Stimulated activated CD4-positive, alpha-beta T cell treated with anti-CD3 and anti-CD28 coated beads, Interleukin-15, amount 100 ng/mL, for 48 hours (primary cell): ENCODE data around the gene PACRG.

ENCODE experiments used
- DNase-seq, 2 donors: peaks; one replicate each; pipeline ENCODE4 v3.0.0-alpha.2; 2020; ENCODE audit warnings: low read depth in 2 of 2

PACRG gene

DNA sequence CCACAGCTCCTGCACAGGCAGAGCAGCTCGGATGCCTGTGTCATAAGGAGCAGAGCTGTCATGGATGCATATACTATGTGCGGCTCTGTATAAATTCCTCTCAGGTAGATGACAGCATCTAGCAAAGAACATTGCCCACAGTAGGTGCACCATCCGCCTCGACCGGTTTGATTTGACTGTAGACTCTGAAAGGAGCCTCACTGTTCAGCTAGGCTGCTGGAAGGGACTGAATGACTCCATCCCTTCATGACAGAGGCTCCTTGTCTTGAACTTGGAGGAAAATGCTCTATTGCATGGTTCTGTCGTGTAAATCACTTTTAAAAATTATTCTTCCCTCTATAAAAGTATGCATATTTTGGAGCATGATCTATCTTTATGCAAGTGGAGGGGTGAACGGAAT lies 557.9 kb downstream of the PACRG start:
- no peak for DNase-seq

DNA sequence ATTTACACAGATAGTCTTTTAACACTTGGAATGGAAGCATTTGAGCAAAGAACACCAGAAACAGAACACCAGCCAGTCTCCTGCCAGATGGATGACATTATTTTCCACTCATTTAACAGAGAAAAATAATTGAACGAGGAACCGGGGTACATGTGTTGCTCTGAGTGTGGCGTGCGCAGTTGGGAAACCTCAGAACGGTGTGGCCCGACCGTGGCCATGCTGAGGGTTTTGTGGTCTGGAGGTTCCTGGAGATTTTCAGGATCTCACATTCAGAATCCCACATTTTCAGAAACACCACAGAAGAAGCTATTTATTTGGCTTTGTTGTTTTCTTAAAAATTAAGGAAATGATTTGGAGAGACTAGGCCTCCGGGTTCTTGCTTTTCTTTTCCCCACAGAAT lies 559.9 kb downstream of the PACRG start:
- no peak for DNase-seq

DNA sequence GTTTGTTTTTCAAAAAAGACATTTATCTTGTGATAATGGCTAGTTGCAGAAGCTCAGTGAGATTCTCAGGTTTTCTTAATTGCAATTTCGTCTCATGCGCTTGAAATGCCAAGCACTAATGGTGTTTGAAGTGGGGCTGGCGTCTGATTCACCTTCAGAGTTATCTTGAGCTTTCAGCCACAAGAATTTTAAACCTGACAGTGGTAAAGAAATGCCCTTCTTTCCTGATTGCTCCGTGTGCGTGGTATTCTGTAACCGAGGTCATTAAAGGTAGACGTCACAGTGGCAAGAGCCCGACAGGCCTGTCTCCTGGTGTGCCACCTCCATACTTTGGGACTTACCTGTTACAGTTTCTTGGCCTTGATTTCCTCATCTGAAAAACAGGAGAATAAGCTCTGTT lies 560.3 kb downstream of the PACRG start:
- no peak for DNase-seq

DNA sequence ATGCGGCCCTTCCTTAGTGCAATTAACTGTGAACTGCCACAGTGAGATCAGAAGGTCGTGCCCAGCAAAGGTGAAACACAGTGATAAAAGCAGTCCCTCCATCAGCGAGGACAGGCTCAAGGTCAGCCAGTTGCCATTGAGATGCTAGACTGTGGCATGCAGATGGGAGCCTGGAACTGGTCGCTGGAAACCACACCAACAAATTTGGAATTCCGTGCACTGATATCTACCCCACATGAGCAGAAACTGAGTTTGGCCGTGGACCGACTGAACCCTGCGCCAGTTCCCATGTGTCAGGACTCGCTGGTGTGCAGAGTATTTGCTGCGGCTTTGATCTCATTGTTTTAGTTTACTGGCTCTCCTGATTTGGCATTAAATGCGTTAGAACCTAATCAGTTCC lies 561.1 kb downstream of the PACRG start:
- no peak for DNase-seq

DNA sequence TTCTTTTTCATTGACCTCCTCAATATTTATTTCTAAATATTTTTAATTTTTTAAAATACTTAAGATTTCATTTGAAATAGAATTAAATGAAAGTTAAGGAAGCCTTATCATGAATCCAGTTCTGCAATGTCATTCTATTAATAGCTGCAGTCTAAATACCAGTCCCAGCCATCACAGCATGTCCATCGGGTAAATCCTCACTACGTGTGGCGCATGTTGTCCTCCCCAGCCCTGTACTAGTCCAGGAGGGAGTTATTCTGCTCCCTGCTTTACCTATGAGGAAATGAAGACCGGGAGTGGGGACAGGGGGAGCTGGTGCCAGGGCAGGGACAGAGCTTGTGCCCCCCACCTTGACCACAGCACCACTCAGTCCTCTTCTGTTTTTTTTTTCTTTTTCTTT lies 561.7 kb downstream of the PACRG start:
- DNase-seq, result no peak

DNA sequence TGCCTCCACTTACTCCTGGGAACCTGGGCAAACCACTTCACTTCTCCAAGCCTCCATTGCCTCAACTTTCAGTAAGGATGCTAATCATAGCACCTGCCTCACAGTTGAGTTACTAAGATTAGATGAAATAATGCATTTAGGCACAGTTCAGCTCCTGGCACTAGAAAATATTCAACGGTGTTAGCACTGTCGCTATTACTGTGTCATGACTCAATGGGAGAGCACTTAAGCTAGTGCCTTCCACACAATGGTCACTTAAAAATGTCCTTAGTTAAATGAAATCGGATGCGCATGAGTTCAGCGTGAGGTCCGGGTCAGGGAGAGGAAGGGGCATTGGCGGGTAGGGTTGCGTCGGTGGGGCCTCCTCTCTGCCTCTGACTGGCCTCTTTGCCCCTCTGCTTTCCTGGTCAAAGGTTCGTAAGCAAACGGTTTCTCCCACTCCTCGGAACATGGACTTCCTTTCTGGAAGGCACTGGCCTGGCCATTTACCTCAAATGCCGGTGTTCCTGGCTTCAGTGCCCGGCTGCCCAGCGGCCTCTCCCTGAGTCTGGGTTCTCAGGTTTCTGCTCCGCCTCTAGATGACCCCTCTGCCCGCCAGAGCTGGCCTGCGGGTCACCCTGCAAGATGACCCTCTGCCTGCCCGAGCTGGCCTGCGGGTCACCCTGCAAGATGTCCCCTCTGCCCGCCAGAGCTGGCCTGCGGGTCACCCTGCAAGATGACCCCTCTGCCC lies 562.9 kb downstream of the PACRG start:
- DNase-seq, result no peak

DNA sequence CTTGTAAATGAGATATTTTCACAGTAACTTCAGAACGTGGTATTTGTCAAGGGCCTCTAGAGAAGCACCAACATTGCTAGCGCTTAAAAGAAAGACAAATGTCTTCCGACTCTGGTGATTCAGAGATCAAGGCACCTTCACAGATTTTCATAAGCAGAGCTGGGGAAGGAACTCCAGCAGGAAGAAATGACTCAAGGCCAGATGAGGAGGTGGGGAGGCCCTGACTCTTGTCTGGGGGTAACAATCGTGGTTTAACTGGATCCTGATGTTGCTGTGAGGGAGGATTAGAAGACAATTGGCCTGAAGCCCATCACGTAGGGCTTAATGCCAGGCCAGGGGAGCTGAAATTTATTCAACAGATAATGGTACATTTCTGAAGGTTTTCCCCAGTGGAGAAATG lies 563.8 kb downstream of the PACRG start:
- DNase-seq, result no peak

DNA sequence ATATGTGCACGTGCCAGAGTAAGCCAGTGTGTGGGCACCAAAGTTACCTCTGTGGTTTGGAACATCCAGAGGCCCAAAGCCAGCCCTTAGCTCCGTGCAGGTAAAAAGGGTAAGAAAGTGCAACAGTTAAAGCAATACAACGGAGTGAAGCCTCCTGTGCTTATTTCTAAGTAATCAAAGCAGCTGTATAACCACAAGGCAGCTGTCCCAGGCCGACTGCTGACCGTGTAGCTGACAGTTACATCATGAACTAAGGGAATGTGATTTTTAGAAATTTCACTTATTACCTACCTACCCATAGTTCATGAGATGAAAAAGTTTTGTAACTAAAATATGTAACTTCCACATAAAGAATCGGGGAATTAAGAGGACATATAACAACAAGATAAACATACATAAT lies 565.5 kb downstream of the PACRG start:
- no peak for DNase-seq

DNA sequence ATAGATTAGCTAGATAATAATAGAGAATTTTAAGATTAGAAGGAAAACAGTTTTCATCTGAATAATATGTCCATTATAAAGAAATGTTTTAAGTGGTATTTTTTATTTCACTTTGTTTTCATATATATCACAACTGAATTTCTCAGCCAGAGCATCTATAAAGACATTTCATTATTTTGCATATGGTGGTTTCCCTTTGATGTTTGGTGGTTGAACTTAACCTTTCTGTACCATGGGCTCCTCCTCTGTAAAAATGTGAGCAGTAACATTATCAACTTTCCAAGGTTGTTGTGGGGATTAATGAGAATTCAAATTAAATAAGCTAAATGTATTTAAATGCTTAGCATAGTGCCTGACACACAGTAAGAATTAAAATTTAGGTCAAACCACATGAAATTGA lies 567.0 kb downstream of the PACRG start:
- no peak for DNase-seq

DNA sequence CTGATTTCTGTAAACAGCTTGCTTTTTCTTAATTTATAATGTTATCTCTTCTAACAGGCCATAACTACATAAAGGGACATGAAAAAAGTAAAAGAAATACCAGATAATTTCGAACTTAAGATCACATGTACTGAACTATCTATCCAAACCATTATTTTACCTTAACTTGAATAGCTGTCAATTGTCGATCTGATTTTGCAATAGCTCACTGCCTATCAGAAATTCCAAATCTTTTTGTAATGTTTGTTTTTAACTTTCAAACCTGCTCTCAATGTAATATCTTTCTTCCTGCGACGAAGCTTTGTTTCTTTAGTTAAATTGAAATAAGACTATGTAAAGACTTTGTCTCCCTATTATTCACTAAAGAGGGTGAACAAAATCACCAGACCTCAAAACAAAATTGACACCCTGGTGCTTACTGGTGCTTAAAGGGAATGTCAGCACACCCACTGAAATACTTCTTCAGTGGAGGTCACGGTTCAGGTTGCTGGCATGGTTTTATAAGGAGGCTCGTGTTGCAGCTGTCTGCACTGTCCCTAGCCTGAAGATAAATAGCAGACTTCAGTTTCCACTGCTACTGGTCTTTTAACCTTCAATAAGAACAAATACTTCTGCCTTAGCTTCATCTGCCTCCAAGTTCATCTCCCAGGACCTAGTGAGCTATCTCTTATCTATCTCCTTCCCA lies 569.2 kb downstream of the PACRG start:
- no peak for DNase-seq

DNA sequence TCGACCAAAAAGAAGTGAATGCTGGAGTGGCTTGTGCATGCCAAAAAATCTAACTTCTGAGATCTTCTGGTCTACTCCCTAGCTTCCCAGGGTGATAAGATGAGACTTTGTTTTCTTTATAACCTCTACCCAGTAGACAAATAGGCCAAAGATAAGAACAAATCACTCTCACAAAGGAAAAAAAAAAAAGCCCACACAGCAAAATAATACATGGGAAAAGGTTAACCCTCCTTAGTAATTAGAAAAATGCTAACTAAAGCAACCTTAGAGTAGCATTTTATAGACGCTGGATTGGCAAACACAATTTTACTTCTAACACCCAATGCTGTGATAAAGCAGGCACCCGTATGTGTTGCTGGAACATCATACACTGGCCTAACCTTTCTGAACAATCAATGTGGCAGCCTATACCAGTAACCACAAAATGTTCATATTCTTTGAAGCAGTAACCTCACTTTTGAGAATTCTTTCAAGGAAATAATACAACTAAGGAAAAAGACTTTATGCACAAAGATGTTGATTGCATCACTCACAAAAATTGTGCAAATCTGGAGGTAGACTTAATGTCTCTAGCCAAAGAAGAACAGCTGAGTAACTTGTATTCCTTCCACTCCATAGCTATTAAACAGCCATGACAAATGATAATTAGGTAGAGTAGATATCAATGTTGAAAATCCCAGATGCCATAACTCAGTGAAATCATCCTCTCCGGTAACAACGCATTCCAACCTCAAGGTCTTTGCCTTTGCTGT lies 570.5 kb downstream of the PACRG start:
- no peak for DNase-seq

DNA sequence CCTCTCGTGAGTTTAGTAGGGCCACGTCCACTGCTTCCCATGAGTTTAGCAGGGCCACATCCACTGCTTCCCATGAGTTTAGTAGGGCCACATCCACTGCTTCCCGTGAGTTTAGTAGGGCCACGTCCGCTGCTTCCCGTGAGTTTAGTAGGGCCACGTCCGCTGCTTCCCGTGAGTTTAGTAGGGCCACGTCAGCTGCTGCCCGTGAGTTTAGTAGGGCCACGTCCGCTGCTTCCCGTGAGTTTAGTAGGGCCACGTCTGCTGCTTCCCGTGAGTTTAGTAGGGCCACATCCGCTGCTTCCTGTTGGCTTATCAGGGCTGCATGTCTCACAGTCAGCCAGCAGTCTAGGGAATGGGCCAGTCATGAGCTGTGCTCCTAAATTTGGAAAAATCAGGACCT lies 573.1 kb downstream of the PACRG start:
- DNase-seq, result no peak

DNA sequence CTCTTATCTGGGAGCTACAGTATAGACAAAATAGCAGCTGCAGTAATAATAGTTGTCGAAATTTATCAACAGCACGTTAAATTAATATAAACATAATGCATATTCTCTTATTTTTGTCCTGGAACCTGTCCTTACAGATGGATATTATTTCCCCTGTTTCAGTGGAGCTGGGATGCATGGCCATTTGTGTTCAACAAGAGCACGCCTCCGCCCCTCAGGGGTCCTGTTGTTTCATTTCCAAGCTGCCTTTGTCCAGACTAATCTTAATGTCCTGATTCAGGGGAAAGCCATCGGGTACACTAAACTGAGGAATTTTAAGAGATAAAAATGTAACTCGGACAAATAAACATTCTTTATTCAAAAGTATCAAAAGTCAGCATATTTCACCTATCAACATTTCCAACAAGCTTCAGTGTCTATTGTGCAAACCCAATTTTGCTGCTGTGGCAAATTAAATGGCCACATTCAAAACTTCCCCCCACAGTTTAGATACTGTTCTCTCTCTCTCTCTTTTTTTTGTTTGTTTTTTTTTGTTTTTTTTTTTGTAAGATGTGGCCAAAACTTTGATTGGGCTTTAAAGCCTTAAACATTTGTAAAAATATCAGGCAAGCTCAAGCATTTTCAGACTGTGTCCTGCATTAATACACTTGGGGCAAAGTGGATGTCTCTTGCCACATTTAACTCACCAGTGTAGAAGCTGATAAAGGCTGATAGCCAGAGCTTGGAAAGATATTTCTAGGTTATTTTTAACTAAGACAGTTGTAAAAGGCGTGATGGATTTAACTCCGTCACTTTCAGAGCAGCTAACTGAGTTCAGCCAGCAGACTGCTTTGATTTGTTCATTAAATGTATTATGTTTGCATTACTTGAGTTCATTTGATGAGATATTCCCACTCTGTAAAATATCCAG lies 574.2 kb downstream of the PACRG start:
- DNase-seq, result no peak

DNA sequence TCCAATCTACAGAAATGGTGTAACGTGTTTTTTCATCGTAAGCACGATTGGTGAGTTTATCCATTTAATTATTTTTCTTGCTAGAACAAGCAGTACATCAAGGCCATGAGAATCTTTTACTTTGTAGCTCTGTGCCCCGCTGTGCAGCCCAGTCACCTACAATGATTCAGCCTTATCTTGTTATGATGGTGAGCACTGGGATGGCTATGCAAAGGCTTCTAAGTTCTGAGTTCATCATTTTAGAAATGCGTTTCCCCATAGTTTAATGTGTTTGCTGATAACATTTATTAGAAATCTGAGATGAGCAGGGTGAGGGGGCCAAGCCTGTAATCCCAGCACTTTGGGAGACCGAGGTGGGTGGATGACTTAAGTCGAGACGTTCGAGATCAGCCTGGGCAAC lies 575.0 kb downstream of the PACRG start:
- DNase-seq, result no peak

DNA sequence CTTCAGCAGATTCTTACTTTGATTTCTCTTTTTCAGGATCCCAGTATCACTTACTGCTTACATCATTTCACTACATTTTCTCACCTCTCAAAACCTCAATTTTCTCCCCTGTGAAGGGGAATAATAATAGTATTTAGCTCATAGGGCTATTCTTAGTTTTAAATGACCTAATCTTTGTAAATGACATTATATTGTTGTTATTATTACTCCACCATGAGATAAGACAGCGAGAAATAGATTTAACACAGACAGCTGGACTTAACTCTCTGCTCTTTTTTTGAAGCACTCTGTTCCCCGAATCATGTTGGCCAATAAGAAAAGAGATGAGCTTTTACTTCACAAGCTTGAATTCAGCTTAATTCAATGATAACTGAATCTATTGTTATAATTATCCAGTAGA lies 578.2 kb downstream of the PACRG start:
- no peak for DNase-seq

DNA sequence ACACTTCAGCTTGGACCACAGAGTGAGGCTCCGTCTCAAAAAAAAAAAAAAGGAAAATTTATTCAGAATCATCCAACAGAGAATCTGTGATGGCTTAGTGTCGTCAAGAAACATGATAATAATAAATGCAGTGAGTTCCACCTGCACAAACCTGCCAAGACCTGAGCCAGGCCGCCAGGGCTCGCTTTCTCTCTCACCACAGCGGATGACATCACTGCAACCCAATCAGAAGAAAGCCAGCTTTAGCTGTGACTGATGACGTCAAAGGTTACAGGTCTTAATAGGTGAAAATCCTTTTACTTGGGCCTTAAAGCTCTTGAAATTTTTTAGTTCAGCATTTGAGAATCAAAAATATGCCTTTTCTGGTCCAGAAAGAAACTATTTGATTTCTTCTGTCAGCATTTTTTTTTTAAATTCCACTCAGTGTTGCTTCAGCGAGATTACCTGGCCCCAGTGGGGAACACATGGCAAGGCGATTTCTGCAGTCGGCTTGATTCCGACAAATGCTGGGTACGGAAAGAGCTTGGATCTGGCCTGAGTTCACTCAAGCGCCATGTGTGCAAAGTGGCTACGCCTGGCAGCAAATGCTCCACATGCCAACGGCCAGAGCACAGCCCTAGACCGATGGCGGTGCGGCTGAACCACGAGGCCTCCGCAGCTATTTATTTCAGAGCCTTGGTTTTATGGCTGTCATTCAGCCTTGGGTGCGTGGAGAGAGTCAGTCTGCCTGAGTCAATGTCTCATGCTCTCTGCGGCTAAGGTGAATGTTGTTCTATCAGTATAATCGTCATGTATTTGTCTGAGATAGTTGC lies 581.1 kb downstream of the PACRG start:
- DNase-seq, result no peak

DNA sequence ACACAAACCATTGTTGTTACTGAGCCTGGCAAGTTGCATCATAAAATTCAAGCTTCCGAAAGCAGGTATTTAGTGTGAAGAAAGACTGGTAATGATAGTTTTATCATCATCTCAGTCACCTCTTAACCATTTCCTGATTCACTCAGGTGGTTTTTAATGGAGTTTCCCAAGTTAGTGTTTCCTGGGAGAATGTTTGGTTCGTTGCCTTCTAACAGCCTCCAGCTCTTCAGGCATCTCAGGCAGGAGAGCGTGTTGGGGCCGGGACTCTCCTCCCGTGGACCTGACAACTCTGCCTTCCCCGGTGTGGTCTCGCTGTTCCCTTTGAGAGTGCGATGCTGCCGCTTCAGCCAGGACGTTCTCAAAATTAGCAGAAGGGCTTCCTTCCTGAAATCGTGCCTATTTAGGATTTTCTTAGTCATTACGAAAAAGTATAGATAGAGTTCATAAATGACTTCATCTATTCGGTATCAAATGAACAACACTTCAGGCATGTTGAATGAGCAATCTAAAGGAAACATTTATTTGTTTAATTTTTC lies 581.8 kb downstream of the PACRG start:
- DNase-seq, result no peak

DNA sequence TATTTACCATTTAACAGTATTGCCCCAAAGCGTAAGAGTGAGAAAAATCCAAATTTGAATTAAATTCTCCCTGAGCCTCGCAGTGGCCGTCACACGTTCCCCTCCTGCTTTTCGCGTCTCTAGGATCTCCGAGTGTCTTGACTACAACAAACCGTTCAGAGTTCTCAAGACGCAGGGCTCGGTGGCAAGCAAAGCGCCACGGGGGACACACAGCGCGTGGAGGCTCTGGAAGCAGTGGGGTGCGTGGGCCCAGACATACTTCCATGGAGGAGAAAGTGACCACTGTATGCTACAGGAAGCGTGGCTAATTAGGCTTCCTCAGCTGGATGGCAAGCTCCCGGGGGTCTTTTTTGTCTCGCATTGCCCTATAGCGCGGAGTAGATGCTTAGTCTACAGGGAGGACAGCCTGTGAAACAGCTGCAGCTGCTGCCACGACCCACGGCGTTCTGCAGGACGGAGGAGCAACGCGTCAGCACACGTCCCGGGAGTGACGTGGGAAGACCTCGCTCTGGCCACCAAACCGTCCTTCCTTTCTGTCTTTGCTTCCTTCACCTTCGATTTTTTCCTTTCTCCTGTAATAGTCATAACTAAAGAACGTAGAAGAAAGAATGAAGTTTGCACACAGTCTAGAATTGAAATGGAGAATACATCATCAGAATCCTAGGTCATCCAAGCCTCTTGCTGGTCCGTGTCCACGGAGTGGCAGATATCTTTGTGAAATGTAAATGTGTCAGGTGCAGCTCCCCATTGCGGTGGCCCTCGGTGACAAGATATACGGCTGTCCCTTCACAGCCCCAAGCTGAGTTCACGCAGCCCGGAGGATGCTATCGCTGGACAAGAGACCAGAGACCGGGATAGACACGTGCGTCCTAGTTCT lies 582.6 kb downstream of the PACRG start:
- DNase-seq, result no peak

DNA sequence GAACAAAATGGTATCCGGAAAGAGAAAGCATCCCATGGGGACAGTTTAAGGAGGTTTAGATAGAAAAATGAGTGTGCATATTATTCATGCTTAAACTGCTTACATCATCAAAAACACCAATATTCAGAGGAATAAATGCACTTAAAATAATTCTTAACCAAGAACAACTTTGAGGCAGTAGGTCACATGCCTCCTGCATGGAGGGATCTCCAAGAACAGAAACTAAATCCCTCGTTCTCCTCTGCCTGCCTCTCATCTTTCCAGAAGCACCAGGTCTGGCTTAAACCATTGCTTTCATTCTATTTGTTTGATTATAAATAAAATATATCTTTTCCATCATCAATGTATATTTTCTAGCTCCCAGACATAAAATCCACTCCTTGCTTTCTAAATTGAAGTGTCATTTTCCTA lies 583.2 kb downstream of the PACRG start:
- no peak for DNase-seq

DNA sequence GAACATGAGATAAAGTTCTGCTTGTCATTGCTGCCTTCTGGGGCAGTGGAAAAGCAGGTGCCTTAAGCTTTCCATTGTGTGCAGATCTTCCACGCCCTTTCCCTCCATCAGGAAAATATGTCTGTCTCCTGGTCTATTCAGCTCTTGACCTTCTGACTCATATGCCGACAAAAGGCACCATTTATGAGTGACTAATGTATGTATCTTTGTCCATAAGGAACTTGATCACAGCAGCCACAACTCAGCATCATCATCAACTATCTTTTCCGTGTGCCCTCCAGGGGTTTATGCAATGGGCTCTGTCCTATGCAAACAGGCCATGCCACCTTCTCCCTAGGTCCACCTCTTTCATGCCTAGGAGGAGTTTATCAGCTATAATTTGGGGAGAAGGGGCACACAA lies 584.1 kb downstream of the PACRG start:
- no peak for DNase-seq
